DMS 273 treated with DMSO at 0.1 percent for 48 hours (cell line): ENCODE results near the gene NDFIP1.
A peak's percentile ranks its signal among the peaks of the same experiment; 100 is the strongest.
"Not testable (repeated sequence)": the region's sequence is repeated elsewhere in the genome, so short reads cannot be mapped to it uniquely, and the experiment has no call there.

Source experiments
- DNase-seq: peaks from one replicate; lab custom pipeline; 2025; lab: John Stamatoyannopoulos, UW

Gene NDFIP1

DNA sequence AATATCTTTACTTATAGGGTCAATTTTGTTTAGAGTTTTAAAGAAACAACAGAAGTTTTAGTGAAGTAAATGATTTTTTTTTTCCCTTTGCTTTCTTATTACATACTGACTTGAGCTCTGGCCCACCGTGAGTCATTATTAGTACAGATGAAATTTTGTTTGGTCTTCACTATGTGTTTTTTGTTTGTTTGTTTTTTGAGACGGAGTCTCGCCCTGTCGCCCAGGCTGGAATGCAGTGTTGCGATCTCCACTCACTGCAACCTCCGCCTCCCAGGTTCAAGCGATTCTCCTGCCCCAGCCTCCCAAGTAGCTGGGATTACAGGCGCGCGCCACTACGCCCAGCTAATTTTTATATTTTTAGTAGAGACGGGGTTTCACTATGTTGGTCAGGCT is 45.9 kb downstream of the NDFIP1 start:
- DNase-seq, result not testable (repeated sequence)

DNA sequence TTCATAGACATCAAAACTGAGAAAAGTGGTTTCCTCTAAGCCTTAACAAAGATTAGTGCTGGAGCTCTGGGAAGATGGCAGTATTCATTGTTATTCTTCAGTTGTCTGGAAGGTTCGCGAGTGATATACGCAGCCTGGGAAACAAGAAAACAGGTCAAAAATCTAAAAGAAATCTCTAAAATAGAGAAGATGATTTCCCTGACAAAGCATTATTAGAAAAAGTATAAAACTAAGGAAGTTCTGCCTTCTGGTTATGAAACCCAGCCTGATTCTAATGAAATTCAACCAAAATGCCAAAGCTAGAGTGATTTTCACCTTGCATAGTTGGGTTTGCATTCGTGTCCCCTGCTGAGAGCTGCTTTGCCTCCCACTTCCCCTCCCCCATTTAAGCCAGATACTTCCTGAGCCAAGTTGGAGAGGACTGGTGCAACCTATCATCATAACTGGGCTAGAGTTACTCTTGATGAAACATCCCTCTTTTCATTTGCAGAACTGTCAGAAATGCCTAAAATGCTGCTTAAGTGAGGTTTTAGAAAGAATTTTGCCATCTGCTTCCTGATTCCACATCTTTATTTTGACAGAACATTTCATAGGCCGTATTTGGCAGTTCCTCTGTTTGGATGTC is 48.4 kb downstream of the NDFIP1 start:
- DNase-seq, result no peak

GRCh38 chr5:142159354-142159753 is 50.8 kb downstream of the NDFIP1 start:
- no peak for DNase-seq

GRCh38 chr5:142164315-142164714 is 55.7 kb downstream of the NDFIP1 start:
- DNase-seq, result no peak

- DNase-seq, result no peak
These were observed 58.2 kb downstream of the NDFIP1 start for GRCh38 chr5:142166754-142167153.

DNA sequence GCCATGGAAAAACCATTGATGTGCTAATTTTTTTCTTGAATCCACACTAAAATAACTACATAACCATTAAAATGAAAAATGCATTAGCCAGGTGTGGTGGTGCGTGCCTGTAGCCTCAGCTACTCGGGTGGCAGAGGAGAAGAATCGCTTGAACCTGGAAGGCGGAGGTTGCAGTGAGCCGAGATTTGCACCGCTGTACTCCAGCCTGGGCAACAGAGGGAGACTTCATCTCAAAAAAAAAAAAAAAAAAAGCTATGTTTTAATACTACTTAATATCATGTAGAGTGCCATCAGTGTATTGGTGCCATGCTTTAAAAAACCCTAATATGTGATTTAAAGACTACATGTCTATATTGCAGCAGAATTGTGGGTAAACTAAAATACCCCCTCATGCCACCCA is 58.9 kb downstream of the NDFIP1 start:
- no peak for DNase-seq

- no peak for DNase-seq
These were observed 59.8 kb downstream of the NDFIP1 start for GRCh38 chr5:142168365-142168764.

- no peak for DNase-seq
These were observed 61.8 kb downstream of the NDFIP1 start for GRCh38 chr5:142170254-142170953.

- no peak for DNase-seq
These were observed 62.7 kb downstream of the NDFIP1 start for GRCh38 chr5:142171270-142171669.

GRCh38 chr5:142175039-142175438 is 66.5 kb downstream of the NDFIP1 start:
- DNase-seq, result peak; percentile 7

- DNase-seq, result no peak
These were observed 67.0 kb downstream of the NDFIP1 start for GRCh38 chr5:142175461-142176142.

DNA sequence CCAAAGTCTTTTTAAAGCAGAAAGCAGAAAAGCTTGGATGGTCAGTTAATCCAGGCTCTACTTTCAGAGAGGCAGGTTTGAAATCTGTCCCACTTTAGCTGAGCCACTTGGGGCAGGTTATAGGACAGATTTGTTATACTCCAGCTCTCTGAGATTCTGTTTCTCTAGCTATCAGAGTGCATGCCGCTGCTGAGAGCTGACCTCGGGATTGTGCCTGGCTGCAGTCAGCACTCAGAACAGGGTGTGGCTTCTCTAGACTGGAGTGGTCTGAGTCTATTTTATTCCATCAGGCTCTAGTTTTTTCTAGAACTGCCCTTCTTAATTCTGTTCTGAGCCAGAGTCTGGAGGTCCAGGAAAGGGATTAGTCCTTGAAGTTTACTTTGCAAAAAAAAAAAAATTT is 67.7 kb downstream of the NDFIP1 start:
- DNase-seq, result no peak

DNA sequence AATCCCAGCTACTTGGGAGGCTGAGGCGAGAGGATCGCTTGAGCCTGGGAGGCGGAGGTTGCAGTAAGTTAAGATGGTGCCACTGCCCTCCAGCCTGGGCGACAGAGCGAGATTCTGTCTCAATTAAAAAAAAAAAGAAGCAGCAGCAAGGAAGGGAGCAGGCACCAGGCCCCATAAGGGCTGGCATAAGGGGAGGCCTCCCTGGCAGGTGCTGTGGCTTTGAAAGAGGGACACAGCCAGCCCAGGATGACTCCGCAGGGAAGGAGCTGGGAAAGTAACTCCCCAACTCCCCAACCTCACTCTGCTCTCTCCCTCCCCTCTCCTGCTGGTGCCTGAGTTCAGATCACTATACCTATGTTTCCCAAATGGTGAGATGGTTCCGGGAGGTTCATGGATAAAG is 70.1 kb downstream of the NDFIP1 start:
- no peak for DNase-seq

DNA sequence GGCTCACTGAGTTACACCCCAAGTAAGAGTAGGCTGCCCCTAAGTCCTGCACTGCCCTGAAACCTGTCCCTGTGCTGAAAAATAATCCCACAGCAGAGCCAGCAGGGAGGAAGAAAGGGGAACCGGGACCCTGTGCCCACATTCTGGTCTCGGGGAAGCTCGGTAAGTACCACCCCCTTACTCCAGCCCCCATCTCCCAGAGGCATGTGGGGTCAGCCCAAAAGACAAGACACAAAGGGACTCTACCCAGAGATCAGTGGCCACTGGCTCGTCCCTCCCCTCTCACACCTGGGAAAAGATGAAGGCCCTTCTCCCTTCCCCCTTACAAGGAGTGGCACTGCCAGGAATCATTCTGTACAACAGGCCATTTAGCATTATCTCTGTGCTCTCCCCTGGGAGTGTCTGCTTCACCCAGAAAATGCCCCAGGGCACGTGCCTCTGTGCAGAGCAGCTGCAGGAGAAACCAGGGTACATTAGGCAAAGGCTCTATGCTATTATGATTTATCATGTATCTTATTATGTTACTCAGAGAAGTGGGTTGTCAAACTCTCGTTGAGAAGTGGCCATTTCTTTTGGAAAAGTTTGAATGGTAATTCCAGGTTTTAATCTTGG is 71.3 kb downstream of the NDFIP1 start:
- no peak for DNase-seq

- no peak for DNase-seq
These were observed 72.5 kb downstream of the NDFIP1 start for GRCh38 chr5:142181096-142181495.

DNA sequence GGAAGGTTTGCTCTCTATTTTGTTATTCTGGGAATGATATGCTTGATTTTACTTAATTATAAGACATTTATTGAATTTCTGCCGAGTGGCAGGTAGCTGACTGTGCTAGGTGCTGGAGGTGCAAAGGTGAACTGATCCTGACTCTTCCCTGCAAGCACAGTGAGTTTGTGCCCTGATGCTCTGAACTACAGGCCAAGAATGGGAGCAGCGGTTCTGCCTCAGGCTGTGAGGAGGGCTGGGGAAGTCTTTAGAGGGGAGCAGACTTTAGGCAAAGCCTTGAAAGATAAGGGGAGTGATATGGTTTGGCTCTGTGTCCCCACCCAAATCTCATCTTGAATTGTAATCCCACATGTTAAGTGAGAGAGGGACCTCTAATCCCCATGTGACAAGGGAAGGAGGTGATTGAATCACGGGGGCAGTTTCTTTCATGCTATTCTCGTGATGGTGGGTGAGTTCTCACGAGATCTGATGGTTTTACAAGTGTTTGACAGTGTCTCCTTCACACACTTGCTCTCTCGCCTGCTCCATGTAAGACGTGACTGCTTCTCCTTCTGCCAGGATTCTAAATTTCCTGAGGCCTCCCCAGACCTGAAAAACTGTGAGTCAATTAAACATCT is 73.1 kb downstream of the NDFIP1 start:
- DNase-seq, result no peak

- DNase-seq, result no peak
These were observed 74.3 kb downstream of the NDFIP1 start for GRCh38 chr5:142182840-142183239.

GRCh38 chr5:142183561-142183960 is 75.0 kb downstream of the NDFIP1 start:
- DNase-seq, result no peak

GRCh38 chr5:142184988-142185387 is 76.4 kb downstream of the NDFIP1 start:
- no peak for DNase-seq

DNA sequence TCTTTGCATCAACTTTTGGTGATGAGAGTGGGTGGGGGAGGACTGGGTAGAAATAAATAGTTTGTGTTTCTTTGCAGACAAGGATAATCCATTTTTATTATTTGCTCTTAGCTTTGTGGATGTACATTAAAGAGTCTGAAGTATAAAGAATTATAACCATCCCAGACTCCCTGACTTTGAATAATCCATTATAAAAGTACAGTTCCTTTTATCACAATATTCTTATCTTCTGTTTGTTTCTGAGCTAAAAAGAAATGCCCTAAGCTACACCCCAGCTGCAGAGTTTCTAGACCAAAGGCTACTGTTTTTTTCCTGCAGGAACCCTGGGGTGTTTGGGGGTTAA is 77.9 kb downstream of the NDFIP1 start:
- DNase-seq, result no peak

- no peak for DNase-seq
These were observed 78.4 kb downstream of the NDFIP1 start for GRCh38 chr5:142186857-142187594.

- DNase-seq, result not testable (repeated sequence)
These were observed 80.1 kb downstream of the NDFIP1 start for GRCh38 chr5:142188691-142189090.
